SIG-M5 treated with dmso at 0.1 percent for 504 hours (cell line): ENCODE measurements around the gene NTMT1.

ENCODE experiments used
- DNase-seq: peaks from one replicate; lab custom pipeline; 2025; ENCODE audit not compliant: unreplicated experiment; lab: John Stamatoyannopoulos, UW

The NTMT1 gene

GRCh38 chr9:129675620-129676019, 49.7 kb downstream of the NTMT1 start:
- DNase-seq, result no peak

GRCh38 chr9:129676287-129676686, 50.3 kb downstream of the NTMT1 start:
- DNase-seq, result no peak

- no peak for DNase-seq
Measured at GRCh38 chr9:129676975-129677374, 51.0 kb downstream of the NTMT1 start.

- no peak for DNase-seq
Measured at GRCh38 chr9:129677456-129677855, 51.5 kb downstream of the NTMT1 start.

- DNase-seq, result no peak
Measured at GRCh38 chr9:129678844-129679243, 52.9 kb downstream of the NTMT1 start.

GRCh38 chr9:129679537-129679936, 53.6 kb downstream of the NTMT1 start:
- DNase-seq, result no peak

GRCh38 chr9:129681924-129682323, 56.0 kb downstream of the NTMT1 start:
- DNase-seq, result no peak

GRCh38 chr9:129682381-129682780, 56.4 kb downstream of the NTMT1 start:
- no peak for DNase-seq

GRCh38 chr9:129685220-129685932, 59.4 kb downstream of the NTMT1 start:
- no peak for DNase-seq
